ENCODE results near the gene HACD3.

Gene HACD3, protein sequence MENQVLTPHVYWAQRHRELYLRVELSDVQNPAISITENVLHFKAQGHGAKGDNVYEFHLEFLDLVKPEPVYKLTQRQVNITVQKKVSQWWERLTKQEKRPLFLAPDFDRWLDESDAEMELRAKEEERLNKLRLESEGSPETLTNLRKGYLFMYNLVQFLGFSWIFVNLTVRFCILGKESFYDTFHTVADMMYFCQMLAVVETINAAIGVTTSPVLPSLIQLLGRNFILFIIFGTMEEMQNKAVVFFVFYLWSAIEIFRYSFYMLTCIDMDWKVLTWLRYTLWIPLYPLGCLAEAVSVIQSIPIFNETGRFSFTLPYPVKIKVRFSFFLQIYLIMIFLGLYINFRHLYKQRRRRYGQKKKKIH

DNA sequence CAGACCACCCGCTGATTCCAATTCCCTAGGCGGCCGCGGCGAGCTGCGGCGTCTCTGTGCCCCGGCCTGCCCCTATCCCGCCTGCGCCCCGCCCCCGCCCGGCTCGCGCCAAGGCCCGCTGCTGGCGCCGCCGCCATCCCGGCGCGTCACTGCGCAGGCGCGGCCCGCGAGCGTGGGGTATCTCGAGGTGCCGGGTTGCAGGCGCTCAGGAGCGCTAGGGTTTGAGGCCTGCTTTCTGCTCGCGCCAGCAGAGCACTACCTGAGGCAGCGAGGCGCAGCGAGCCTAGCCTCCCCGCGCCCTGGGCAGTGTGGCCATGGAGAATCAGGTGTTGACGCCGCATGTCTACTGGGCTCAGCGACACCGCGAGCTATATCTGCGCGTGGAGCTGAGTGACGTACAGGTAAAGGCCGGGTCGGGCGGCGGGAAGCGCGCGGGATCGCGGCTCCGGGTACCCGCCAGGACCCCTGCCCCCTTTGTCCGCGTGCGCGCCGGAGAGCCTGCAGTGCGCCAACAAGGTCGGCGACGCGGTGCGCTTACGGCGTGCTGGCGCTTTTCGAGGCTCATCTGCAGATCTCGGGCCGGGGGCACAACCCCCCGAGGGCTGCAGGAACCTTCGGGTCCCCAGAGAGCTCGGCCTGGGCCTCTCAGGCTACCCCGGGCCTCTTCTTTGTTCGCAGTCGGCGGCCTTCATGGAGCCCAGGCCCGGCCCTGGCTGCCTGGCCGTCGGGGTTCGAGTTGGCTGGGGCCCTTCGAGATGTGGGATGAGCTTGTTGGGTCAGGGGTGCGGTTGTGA, at the start of gene HACD3:
Gene HACD3, plus strand, starts transcription at position 146 of the 794 bp plus-strand sequence. Its CDS starts 169 bp downstream, at position 315.
- DNase-seq (ENCODE audit: low spot score): peak; percentile 98

DNA sequence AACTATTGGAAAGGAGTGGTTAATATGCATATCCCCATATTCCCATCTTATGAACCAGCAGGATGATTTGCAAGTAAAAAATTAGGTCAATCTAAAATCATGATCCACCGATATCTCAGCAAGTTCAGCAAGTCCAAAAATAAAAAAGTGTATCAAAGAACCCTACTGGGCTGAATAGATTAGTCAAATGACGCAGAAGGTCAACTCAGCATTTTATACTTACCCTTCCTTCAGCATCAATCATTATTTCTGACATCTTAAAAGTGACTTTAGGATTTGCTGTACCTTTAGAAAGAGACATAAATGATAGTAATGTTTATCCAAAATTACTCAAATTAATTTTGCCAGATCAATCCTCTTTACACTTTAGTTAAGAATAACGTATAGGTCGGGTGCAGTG, 45.4 kb upstream of the HACD3 start:
- DNase-seq (ENCODE audit: low spot score): no peak

DNA sequence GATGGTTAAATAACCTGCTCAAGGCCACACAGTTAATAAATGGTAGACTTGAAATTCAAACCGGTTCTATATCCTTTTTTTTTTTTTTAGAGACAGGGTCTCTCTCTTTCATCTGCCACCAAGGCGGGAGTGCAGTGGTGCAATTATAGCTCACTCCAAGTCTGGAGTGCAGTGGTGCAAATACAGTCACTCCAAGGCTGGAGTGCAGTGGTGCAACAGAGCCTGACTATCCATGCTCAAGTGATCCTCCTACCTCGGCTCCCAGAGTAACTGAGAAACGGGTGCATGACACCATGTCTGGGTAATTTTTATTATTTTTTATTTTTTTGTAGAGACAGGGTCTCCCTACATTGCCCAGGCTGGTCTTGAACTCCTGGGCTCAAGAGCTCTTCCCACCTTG, 36.2 kb upstream of the HACD3 start:
- no peak for DNase-seq (ENCODE audit: low spot score)

DNA sequence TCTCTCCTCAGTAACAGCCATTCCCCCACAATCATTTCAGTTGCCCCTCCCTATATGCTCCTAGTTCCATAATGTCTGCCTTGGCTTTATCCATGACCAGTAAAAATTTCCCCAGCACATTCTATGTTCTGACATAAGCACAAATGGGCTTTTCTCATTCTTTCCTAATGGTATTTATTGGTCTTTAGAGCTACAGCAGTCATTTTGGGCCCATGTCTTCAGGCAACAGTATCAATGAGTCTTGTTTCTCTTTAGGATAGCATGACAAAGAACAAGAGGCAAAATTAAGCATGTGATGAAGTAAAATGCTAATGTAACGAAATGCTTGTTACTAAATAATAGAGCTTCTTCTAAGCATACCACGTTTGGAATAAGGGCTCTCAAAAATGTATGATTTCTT, 20.9 kb upstream of the HACD3 start:
- DNase-seq (ENCODE audit: low spot score): no peak

DNA sequence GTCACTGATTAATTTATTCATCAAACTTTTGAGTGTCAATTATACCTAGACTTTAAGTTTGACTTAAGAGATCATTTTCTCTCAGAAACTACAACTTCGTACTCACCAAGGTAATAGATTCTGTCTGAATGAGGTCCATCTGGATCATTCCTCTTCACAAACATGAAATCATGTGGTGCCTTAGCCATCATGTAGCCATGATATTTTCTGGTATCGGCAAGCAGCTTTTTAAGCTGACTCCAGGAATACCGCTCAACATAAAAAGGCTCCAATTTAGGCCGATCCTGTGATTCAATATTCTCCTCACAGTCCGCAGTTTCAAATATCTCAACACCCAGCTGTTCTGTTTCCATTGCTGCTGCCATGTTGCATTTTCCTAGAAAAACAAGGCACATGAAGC, 18.1 kb upstream of the HACD3 start:
- no peak for DNase-seq (ENCODE audit: low spot score)

DNA sequence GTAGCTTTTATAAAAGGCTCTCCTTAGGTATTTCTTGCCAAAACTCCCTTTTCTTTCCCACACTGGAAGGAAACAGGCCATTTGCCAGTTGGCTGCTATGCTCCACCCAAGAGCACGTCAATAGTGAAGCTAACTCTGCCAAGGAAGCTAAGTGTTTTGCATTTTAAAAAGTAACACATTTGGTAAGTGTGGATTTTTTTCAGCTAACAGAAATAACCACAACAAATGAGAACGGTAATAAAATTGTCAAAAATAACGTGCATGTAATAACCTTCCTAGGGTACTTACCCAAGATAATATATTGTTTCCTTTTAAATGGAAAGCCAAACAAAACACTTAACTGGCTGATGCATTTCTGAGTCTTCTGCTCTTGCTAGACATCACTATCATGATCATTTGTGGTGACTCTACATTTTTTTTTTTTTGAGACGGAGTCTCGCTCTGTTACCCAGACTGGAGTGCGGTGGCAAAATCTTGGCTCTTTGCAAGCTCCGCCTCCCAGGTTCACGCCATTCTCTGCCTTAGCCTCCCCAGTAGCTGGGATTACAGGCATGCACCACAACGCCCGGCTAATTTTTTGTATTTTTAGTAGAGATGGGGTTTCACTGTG, 17.4 kb upstream of the HACD3 start:
- DNase-seq (ENCODE audit: low spot score): no peak

DNA sequence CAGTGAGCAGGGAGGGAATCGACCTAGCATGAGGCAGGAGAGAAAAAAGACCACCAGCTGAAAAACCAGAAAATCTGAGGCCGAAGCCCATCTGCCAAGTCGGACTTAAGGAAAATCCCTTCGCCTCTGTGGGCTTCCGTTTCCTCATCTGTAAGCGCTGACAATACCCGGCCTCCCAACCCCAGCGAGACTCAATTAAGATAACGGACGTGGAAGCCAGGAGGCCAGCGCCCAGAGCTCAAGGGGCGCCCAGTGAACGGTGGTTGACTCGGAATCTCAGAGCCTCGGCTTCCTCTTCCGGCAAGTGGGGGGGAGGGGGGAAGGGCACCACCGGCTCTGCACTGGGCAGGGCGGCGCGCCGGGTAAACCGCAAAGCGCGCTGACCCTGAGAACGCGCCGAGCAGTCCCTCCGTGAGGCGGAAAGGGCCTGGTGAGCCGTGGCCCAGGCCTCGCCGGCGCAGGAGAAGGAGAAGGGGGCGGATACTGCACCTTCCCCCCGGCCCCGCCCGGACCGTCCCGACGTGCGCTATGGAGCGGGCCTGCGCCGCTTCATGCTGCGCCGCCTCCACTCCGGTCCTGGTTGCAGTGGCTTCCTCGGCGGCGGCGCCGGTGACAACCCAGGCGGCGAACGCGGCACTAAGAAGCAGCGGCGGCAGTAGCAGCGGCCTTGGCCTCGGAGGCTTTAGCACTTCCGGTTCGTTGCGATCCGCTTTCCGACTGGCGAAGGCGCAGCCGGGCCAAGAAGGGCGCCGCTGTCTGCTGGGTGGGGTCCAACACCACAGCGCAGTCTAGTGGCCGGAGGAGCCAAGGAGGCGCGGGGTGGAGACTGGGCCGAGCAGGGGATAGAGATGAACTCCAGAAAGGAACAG, 13.0 kb upstream of the HACD3 start, which contains the start of gene DPP8:
Gene DPP8, minus strand, starts transcription at position 693 of the 869 bp plus-strand sequence. CDS start 5,136 bp downstream, outside the sequence.
- peak; percentile 94 for DNase-seq (ENCODE audit: low spot score)

DNA sequence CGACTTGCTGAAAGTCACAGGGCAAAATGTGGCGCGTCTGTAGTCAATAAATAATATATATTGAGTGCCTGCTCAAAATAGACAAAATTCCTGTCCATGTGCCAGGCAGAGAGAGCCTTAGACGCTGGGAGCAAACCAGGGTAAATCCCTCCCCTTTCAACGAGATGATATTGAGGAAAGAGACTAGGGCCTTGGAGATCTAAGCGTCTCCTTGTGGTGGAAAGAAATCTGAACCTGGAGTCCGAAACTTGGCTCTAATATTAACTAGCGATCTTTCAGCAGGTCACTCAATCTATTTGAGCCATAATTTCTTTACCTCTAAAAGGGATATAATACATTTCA, 12.4 kb upstream of the HACD3 start:
- DNase-seq (ENCODE audit: low spot score): no peak

DNA sequence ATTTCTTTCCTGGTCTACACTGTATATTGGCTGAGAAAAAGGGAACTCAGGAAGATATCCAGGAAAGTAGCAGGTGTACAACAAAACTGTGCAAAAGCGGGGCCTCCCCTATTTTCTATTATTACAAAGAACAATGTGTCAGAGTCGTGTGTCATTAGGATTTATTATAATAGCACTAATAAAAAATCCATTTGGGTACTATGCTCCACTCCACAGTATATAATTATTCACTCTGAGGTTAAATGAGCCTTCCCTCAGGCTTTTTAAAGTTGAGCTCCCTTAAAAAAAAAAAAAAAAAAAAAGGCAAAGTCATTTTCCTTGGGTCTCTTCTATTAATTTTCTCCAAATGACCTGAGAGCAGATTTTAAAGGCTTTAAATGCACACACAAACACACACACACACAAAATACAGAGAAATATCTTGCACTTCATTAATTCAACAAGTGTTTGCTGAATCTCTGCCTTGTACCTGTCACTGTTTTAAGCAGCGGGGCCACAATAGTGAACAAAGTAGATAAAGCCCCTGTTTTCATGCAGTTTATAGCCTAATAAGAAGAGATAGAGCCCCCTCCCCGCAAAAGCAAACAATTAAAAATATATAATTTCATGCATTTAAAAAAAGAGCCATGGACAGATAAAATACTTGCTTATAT, 11.5 kb upstream of the HACD3 start:
- no peak for DNase-seq (ENCODE audit: low spot score)

DNA sequence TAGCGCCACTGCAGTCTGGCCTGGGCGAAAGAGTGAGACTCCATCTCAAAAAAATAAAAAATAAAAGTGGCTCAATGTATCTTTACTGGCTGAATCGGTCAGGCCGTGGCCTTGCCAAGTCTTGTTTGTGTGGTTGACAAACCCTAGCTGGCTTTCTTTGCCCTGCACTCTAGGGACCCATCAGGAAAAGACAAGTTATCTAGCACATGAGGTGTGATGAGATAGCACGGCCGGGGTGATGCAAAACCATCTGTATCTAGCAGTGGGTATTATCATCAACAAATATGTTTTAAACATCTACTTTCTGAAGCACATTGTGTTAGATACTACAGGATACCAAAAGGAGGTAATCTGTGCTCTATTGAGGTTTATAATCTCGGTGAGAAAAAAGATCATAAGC, 8.9 kb upstream of the HACD3 start:
- no peak for DNase-seq (ENCODE audit: low spot score)

DNA sequence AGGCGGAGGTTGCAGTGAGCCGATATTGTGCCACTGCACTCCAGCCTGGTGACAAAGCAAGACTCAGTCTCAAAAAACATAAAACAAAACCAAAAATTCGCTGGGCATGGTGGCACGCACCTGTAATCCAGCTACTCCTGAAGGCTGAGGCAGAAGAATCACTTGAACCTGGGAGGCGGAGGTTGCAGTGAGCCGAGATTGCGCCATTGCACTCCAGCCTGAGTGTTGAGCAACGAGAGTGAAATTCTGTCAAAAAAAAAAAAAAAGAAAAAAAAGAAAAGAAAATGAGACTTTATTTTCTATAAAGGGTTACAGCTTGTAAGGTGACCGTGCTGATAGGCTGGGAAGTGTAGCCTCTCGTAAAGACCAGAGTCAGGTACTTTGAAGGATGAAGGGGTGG, 6.0 kb upstream of the HACD3 start:
- no peak for DNase-seq (ENCODE audit: low spot score)

DNA sequence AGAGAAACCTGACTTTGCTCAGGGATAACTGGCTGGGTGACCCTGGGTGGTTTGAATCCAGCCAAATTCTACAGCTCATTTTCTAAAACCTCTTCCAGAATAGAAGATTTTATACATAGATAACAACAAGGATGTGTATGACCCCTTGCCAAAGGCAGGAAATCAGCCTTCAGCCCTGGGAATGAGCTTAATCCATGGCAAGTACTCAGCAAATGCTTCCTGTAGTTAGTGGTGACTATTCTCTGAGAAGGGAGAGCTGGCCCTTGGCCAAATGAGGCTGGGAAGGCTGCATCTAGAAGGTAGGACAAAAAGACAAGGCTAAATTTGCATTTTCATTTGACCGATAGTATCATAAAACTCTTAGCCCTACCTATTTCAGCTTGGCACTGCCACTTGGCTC, 4.6 kb upstream of the HACD3 start:
- no peak for DNase-seq (ENCODE audit: low spot score)

DNA sequence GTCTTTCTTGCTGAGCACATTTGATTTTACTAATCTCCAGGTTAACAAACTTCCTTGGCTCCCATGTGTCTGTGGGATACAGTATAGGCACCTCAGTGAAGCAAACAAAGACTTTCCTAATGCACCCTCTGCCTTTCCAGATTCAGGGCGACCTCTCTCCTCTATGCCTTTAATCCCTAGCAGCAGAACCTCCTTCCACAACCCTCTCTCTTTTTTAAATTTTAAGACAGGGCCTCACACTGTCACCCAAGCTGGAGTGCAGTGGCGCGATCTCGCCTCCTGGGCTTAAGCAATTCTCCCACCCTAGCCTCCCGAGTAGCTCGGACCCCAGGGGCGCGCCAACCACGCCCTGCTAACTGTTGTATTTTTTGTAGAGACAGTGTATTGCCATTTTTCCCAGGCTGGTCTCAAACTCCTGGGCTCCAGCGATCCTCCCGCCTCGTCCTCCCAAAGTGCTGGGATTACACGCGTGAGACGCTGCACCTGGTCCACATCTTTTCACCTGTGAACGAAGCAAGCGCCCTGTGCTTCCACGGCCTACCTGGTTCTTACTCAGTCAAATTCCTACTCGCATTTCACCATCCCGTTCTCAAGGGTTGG, 1.7 kb upstream of the HACD3 start:
- DNase-seq (ENCODE audit: low spot score): no peak

DNA sequence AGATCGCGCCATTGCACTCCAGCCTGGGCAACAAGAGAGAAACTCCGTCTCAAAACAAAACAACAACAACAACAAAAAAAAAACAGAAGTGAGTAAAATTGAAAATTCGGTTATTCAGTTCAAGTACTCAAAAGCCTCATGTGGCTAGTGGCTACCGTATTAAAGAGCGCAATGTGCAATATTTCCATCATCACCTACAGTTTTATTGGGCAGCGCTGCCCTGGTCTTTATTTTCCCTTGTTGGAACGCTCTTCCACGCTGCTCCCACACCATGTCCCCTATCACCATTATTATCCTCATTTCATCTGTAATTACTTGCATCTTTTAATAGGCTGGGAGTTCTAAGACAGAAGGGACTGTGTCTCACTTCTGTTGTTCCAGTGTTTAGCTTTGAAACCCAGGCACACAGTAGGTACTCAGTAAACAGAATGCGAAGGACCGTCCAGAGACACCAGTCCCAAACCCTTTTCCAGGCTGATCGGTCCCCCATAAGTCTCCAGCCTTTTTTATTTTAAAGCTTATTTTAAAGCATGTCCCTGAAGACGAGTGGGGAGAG, 423 bp upstream of the HACD3 start:
- no peak for DNase-seq (ENCODE audit: low spot score)

DNA sequence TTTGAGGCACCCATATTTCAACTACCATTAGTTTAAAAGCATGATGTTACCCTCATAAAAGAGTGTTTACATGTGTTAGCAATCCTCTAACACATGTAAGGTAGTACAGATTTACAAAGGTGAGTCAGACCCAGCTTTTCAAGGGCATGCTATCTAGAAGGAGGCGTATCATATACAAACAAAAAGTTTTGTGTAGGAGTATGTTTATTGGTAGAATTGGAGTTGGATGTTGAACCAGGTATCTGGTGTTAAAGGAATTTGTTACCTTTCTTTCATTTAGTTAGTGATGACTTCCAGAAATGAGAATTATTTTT, 2.4 kb downstream of the HACD3 start:
- no peak for DNase-seq (ENCODE audit: low spot score)

DNA sequence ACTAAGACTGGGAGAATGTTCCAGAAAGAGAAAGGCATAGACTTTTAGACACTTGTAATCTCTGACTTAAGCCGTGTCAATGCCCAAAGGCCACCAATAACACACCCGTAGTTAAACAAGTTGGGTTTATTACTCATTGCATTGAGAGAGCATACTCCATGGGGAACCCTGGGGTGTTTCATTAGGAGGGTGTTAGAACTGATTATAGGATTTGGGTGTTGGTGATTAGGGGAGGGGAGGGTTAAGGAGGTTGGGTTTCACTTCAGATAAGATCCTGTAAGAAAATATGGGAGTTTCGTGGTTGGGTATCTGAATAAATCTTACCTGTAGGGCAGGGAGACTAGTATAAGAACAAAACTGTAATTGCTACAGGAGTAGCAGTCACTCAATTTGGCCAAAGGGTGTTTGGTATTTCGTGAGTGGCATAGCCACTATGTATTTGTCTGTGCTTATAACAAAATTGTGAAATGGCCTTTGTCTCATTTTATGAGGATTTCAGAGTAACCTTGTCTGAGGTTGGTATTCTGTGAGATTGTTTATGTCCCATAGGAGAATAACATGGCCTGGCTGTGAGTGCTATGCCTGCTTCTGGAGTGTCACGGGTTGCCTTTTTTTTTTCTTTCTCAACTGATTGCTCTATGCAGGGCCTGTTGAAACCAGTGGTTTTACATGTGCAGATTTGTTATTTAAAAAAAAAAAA, 2.9 kb downstream of the HACD3 start:
- DNase-seq (ENCODE audit: low spot score): no peak

DNA sequence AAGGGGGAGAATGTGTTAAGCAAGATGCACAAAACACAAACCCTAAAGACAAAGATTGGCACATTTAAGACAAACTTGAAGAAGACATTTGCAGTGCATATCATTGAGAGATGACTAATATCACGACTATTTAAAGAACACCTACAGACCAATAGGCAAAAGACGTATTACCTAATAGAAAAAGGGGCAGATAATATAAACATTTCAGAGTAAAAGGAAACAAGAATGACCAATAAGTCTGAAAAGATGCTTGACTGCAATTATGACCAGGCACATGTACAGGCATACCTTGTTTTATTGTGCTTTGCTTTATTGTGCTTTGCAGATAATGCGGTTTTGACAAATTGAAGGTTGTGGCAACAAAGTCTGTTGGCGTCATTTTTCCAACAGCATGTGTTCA, 4.9 kb downstream of the HACD3 start:
- DNase-seq (ENCODE audit: low spot score): no peak

DNA sequence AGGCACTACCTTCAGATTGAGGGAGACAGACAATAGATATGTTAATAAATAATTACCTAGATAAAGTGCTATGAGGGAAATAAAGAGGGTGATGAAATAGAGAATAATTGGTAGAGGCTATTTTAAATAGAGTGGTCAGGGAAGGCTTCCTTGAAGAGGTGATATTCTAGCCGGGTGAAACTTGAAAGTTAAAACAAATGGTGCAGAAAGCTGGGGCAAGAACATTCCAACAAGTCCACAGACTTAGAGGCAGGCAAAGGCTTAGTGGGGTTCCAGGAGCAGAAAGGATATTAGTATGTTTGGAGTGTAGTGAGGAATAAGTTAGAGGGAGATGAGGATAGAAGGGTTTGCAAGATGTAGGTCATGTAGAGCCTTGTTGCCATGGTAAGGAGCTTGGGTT, 10.1 kb downstream of the HACD3 start:
- DNase-seq (ENCODE audit: low spot score): no peak

DNA sequence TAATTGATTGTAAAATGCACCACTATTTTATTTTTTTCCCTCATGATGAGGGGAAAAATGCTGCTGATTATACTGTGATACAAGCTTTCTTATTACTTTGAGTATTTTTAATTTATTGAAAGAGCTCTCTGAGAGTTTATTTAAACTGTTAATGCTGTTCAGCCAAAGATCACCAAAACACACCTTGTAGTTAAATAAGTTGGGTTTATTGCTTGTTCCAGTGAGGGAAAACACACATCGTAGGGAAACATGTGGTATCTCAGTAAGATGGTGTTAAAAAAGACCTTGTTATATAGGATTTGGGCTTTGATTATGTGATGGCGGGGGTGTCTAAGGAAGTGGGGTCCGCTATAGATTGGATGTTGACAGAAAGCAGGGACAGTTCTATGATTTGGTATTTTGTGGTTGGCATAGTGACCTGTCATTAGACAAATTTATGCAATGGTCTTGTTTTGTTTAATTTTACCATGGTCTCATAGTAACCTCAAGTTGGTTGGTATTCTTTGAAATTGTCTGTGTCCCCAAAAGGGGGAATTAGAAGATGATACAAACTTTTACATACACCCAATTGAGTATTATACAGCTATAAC, 11.1 kb downstream of the HACD3 start:
- DNase-seq (ENCODE audit: low spot score): no peak

DNA sequence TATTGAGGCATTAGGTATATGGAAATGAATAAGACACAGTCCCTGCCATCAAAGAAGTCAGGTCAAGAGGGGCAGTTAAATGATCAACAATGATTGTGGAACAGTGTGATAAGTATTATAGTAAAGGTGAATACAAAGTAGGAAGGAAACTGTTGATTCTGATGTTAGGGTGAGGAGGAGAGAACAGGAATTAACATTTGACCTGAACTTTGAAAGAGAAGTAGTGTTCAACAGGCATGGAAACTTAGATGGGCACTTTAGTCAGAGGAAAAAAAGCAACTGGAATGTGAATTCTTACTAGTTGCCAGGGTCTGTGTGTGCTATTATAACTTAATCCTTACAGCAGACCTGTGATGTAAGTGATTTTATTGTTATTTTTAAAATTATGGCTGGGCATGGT, 17.6 kb downstream of the HACD3 start:
- no peak for DNase-seq (ENCODE audit: low spot score)
